Measurements from ENCODE around the gene COL19A1.

The COL19A1 gene

DNA sequence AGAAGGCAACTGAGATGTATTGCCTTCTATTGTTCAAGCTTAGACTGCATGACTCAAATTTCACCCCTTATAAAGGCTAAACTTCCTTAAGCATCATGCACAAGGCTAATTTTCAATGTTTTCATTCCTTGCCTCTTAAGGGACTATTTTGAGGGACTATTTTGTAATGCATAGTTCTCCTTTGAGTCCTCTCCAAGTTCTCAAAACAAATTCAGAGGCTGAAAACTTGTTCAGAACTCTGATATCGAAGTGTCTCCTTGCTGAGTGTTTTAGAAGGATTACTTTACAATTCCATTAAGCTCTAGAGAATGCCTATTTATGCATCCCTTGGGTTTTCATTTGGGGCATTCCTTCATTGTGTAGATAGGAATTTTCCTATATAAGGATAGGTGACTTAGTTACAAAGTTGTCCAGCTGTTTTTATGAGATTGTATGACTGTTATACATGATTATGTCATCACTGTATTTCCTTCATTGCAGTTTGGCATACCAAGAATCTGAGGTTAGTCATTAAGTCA, 41.7 kb downstream of the COL19A1 start:
- no peak overlapping the region for H2BK5ac ChIP-seq (ENCODE audit: low read depth, low read length, poor library complexity, severe bottlenecking)
- H3K9ac ChIP-seq (ENCODE audit: low read length): no peak overlapping the region
- no peak overlapping the region for H4K91ac ChIP-seq (ENCODE audit: low read length)
- no peak overlapping the region for H2AK5ac ChIP-seq (ENCODE audit: low read length, severe bottlenecking)
- H3K9me3 ChIP-seq (ENCODE audit: control insufficient read depth, low read length): no peaks in the 10 kb centered on the region
- H2BK12ac ChIP-seq (ENCODE audit: low read length in 2 of 2): no peak overlapping the region
- no peak overlapping the region for H2AFZ ChIP-seq (ENCODE audit: low read depth, low read length)
- no peak overlapping the region for H2BK15ac ChIP-seq (ENCODE audit: low read depth, poor library complexity, severe bottlenecking)
- H3K27ac ChIP-seq (ENCODE audit: low read length, poor library complexity, severe bottlenecking): no peak overlapping the region
- H3K4me3 ChIP-seq (ENCODE audit: insufficient read depth in 1 of 2, low read depth in 1 of 2, low read length in 2 of 2): no peak overlapping the region
- H4K8ac ChIP-seq (ENCODE audit: low read length): no peak overlapping the region
- no CpG with 5 or more reads among the region's 1 CpG for WGBS
- H3K36me3 ChIP-seq (ENCODE audit: control insufficient read depth in 1 of 2, insufficient read depth in 2 of 2, low read depth in 1 of 2, low read length in 2 of 2): no peaks in the 10 kb centered on the region
- peak; percentile 46 for DNase-seq
- H3K23ac ChIP-seq (ENCODE audit: low read length in 2 of 2): no peak overlapping the region
- H3K18ac ChIP-seq (ENCODE audit: low read depth in 1 of 2, low read length in 2 of 2): no peak overlapping the region
- no peak overlapping the region for H3K4ac ChIP-seq (ENCODE audit: low read depth in 1 of 2, low read length in 2 of 2)
- H3K4me1 ChIP-seq (ENCODE audit: control insufficient read depth, insufficient read depth, low read depth, low read length): no peaks in the 10 kb centered on the region
- no peak overlapping the region for H3K4me2 ChIP-seq (ENCODE audit: low read length, poor library complexity, severe bottlenecking)
- H3K79me1 ChIP-seq (replicated peaks; ENCODE audit: low read length, poor library complexity, severe bottlenecking): no peaks in the 10 kb centered on the region
- H3K14ac ChIP-seq (ENCODE audit: low read length in 2 of 2): no peak overlapping the region
- no peaks in the 10 kb centered on the region for H3K27me3 ChIP-seq (ENCODE audit: control insufficient read depth in 1 of 2, insufficient read depth in 1 of 2, low read length in 2 of 2)
- no peak overlapping the region for H2BK120ac ChIP-seq (ENCODE audit: low read depth, low read length)

DNA sequence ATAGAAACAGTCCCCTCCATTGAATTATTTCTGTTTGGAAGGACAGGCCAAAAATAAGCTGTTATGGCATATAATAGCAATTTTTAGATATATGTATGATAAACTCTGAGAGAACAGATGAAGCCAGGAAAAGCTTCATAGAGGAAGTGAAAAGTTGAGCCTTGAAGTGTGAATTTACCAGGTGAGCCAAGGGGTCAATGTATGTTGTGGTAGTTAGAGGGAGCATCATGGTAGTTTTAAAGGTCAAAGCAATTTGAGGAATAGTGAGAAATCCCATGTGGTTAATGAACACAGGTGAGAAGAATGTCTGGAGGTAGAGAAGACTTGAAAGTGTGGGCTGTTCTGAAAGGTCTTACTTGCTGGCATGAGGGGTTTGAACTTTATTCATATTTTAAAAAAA, 47.0 kb downstream of the COL19A1 start:
- Histone ChIP-seq H2BK5ac (ENCODE audit: low read depth, low read length, poor library complexity, severe bottlenecking) (no peak overlapping the region), H3K4ac (ENCODE audit: low read depth in 1 of 2, low read length in 2 of 2) (peak overlapping the region in 1 of 2 experiments; percentile 37), H3K36me3 (ENCODE audit: control insufficient read depth in 1 of 2, insufficient read depth in 2 of 2, low read depth in 1 of 2, low read length in 2 of 2) (no peaks in the 10 kb centered on the region), H3K4me2 (ENCODE audit: low read length, poor library complexity, severe bottlenecking) (no peak overlapping the region), H3K79me1 (replicated peaks; ENCODE audit: low read length, poor library complexity, severe bottlenecking) (no peaks in the 10 kb centered on the region), H3K27ac (ENCODE audit: low read length, poor library complexity, severe bottlenecking) (no peak overlapping the region), H2BK120ac (ENCODE audit: low read depth, low read length) (no peak overlapping the region), H3K18ac (ENCODE audit: low read depth in 1 of 2, low read length in 2 of 2) (no peak overlapping the region), H3K27me3 (ENCODE audit: control insufficient read depth in 1 of 2, insufficient read depth in 1 of 2, low read length in 2 of 2) (no peaks in the 10 kb centered on the region), H3K23ac (ENCODE audit: low read length in 2 of 2) (no peak overlapping the region), H3K4me3 (ENCODE audit: insufficient read depth in 1 of 2, low read depth in 1 of 2, low read length in 2 of 2) (no peak overlapping the region), H3K4me1 (ENCODE audit: control insufficient read depth, insufficient read depth, low read depth, low read length) (no peaks in the 10 kb centered on the region), H3K14ac (ENCODE audit: low read length in 2 of 2) (no peak overlapping the region), H2BK15ac (ENCODE audit: low read depth, poor library complexity, severe bottlenecking) (no peak overlapping the region), H4K91ac (ENCODE audit: low read length) (no peak overlapping the region), H2AK5ac (ENCODE audit: low read length, severe bottlenecking) (no peak overlapping the region), H3K9ac (ENCODE audit: low read length) (no peak overlapping the region), H2AFZ (ENCODE audit: low read depth, low read length) (no peak overlapping the region), H2BK12ac (ENCODE audit: low read length in 2 of 2) (no peak overlapping the region), H3K9me3 (ENCODE audit: control insufficient read depth, low read length) (no peaks in the 10 kb centered on the region), H4K8ac (ENCODE audit: low read length) (no peak overlapping the region)
- no peak for DNase-seq

DNA sequence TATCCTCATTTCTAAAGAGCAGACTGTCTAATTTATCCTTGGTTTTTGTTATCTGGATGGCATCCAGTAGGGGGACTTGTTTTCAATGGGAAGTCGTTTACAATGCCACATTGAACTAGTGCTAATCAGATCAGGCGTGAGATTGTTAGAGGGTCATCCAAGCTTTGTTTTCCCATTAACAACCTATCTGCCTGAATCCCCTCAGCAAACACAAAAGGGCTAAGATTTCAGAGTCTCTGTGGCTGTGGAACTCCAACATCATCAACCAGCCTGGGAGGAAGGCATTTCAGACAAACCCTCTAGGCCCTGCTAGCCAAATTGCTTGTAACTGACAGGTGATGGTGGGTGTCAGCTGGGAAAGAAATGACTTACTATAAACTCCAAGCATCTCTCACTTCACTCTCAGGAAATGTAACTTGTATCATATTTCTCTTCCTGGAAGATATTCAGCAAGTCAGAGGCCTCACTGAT, 47.7 kb downstream of the COL19A1 start:
- H3K9ac ChIP-seq (ENCODE audit: low read length): no peak overlapping the region
- H2BK12ac ChIP-seq (ENCODE audit: low read length in 2 of 2): peak overlapping the region in 1 of 2 experiments; percentile 51
- H2AK5ac ChIP-seq (ENCODE audit: low read length, severe bottlenecking): no peak overlapping the region
- no peak overlapping the region for H2AFZ ChIP-seq (ENCODE audit: low read depth, low read length)
- H3K36me3 ChIP-seq (ENCODE audit: control insufficient read depth in 1 of 2, insufficient read depth in 2 of 2, low read depth in 1 of 2, low read length in 2 of 2): no peaks in the 10 kb centered on the region
- no peak overlapping the region for H3K4me2 ChIP-seq (ENCODE audit: low read length, poor library complexity, severe bottlenecking)
- WGBS: 43% methylated on average over 2 of the region's 2 CpGs
- no peak overlapping the region for H2BK15ac ChIP-seq (ENCODE audit: low read depth, poor library complexity, severe bottlenecking)
- H3K79me1 ChIP-seq (replicated peaks; ENCODE audit: low read length, poor library complexity, severe bottlenecking): no peaks in the 10 kb centered on the region
- H3K9me3 ChIP-seq (ENCODE audit: control insufficient read depth, low read length): no peaks in the 10 kb centered on the region
- H3K27ac ChIP-seq (ENCODE audit: low read length, poor library complexity, severe bottlenecking): no peak overlapping the region
- H3K14ac ChIP-seq (ENCODE audit: low read length in 2 of 2): no peak overlapping the region
- H3K4me1 ChIP-seq (ENCODE audit: control insufficient read depth, insufficient read depth, low read depth, low read length): no peaks in the 10 kb centered on the region
- DNase-seq: no peak
- H3K4me3 ChIP-seq (ENCODE audit: insufficient read depth in 1 of 2, low read depth in 1 of 2, low read length in 2 of 2): no peak overlapping the region
- H3K27me3 ChIP-seq (ENCODE audit: control insufficient read depth in 1 of 2, insufficient read depth in 1 of 2, low read length in 2 of 2): no peaks in the 10 kb centered on the region
- no peak overlapping the region for H3K23ac ChIP-seq (ENCODE audit: low read length in 2 of 2)
- no peak overlapping the region for H2BK120ac ChIP-seq (ENCODE audit: low read depth, low read length)
- H4K91ac ChIP-seq (ENCODE audit: low read length): peak overlapping the region; percentile 18
- H2BK5ac ChIP-seq (ENCODE audit: low read depth, low read length, poor library complexity, severe bottlenecking): no peak overlapping the region
- H3K4ac ChIP-seq (ENCODE audit: low read depth in 1 of 2, low read length in 2 of 2): peak overlapping the region; percentile 13 to 24
- H3K18ac ChIP-seq (ENCODE audit: low read depth in 1 of 2, low read length in 2 of 2): no peak overlapping the region
- H4K8ac ChIP-seq (ENCODE audit: low read length): no peak overlapping the region

GRCh38 chr6:69915346-69915745, 49.0 kb downstream of the COL19A1 start:
- H3K4me2 ChIP-seq (ENCODE audit: low read length, poor library complexity, severe bottlenecking): no peak overlapping the region
- DNase-seq: no peak
- H2BK5ac ChIP-seq (ENCODE audit: low read depth, low read length, poor library complexity, severe bottlenecking): no peak overlapping the region
- H2BK120ac ChIP-seq (ENCODE audit: low read depth, low read length): no peak overlapping the region
- no peak overlapping the region for H3K18ac ChIP-seq (ENCODE audit: low read depth in 1 of 2, low read length in 2 of 2)
- H3K4me1 ChIP-seq (ENCODE audit: control insufficient read depth, insufficient read depth, low read depth, low read length): no peaks in the 10 kb centered on the region
- no peak overlapping the region for H4K8ac ChIP-seq (ENCODE audit: low read length)
- H3K27ac ChIP-seq (ENCODE audit: low read length, poor library complexity, severe bottlenecking): no peak overlapping the region
- H3K9me3 ChIP-seq (ENCODE audit: control insufficient read depth, low read length): no peaks in the 10 kb centered on the region
- H4K91ac ChIP-seq (ENCODE audit: low read length): no peak overlapping the region
- H3K79me1 ChIP-seq (replicated peaks; ENCODE audit: low read length, poor library complexity, severe bottlenecking): no peaks in the 10 kb centered on the region
- no peak overlapping the region for H2BK15ac ChIP-seq (ENCODE audit: low read depth, poor library complexity, severe bottlenecking)
- no peaks in the 10 kb centered on the region for H3K36me3 ChIP-seq (ENCODE audit: control insufficient read depth in 1 of 2, insufficient read depth in 2 of 2, low read depth in 1 of 2, low read length in 2 of 2)
- no peak overlapping the region for H3K9ac ChIP-seq (ENCODE audit: low read length)
- H2AFZ ChIP-seq (ENCODE audit: low read depth, low read length): no peak overlapping the region
- H3K27me3 ChIP-seq (ENCODE audit: control insufficient read depth in 1 of 2, insufficient read depth in 1 of 2, low read length in 2 of 2): no peaks in the 10 kb centered on the region
- H3K4me3 ChIP-seq (ENCODE audit: insufficient read depth in 1 of 2, low read depth in 1 of 2, low read length in 2 of 2): no peak overlapping the region
- 100% methylated on average over 2 of the region's 2 CpGs for WGBS
- H3K4ac ChIP-seq (ENCODE audit: low read depth in 1 of 2, low read length in 2 of 2): no peak overlapping the region
- no peak overlapping the region for H3K14ac ChIP-seq (ENCODE audit: low read length in 2 of 2)
- H2BK12ac ChIP-seq (ENCODE audit: low read length in 2 of 2): no peak overlapping the region
- no peak overlapping the region for H2AK5ac ChIP-seq (ENCODE audit: low read length, severe bottlenecking)
- H3K23ac ChIP-seq (ENCODE audit: low read length in 2 of 2): no peak overlapping the region

All from mesenchymal stem cell (in vitro differentiated cells and primary cell).